Bone marrow (tissue), 2 donors: ENCODE data around the gene FCER2.
"Not testable (repeated sequence)": the region's sequence is repeated elsewhere in the genome, so short reads cannot be mapped to it uniquely, and the experiment has no call there.

ENCODE experiments used
- DNase-seq, 2 donors: peaks; one replicate each; lab custom pipeline; 2025; lab: John Stamatoyannopoulos, UW

Gene FCER2

GRCh38 chr19:7645656-7646425 lies 56.1 kb downstream of the FCER2 start:
- DNase-seq = no peak

DNA sequence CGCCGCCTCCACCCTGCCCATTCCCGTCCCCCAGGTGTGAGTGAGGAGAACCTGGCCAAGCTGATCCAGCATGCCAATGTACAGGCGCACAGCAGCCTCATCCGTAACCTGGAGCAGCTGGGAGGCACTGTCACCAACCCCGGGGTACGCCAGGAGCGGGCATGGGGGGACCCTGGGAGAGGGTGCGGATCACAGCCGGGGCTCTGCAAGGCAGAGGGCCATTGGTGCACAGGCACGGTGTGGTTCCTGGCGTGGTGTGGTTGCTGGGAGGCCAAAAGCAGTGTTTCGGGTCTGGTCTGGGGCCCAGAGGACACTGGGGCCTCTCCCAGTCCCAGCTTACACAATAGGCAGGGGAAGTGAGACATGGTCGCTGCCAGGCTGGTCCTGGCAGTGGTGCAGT lies 56.8 kb downstream of the FCER2 start:
- DNase-seq = no peak

- no peak for DNase-seq
Observed at GRCh38 chr19:7644550-7644877, 57.4 kb downstream of the FCER2 start.

DNA sequence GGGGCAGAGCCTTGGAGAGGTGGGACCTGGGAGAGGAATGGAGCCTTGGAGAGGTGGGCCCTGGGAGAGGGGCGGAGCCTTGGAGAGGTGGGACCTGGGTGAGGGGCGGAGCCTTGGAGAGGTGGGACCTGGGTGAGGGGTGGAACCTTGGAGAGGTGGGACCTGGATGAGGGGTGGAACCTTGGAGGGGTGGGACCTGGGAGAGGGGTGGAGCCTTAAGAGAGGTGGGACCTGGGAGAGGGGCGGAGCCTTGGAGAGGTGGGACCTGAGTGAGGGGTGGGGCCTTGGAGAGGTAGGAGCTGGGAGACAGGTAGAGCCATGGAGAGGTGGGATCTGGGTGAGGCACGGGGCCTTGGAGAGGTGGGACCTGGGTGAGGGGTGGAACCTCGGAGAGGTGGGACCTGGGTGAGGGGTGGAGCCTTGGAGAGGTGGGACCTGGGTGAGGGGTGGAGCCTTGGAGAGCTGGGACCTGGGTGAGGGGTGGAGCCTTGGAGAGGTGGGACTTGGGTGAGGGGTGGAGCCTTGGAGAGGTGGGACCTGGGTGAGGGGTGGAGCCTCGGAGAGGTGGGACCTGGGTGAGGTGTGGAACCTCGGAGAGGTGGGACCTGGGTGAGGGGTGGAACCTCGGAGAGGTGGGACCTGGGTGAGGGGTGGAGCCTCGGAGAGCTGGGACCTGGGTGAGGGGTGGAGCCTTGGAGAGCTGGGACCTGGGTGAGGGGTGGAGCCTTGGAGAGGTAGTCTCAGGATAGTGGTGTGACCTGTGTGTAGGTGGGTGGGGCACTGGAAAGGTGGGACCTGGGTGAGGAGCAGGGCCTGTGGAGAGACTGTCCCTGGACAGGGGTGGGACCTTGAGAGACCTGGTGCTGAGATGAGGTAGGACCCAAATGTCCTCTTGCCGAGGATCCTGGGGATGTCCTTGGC lies 58.0 kb downstream of the FCER2 start:
- DNase-seq = not testable (repeated sequence)

DNA sequence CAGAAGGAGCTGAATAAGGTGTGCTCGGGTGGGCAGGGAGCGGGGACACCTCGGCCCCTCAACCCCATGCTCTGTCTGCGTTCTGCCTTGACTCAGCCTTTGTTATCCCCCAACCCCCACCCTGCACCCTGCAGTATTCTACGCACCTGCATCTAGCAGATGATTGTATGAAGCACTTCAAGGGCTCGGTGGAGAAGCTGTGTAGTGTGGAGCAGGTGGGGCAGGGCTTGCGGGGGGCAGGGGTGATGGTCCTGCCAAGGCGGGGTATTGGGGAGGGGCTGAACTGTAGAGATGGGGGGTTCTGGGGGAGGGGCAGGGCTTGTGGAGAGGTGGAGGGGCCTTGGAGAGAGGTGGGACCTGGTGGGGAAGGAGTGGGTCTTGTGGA lies 58.9 kb downstream of the FCER2 start:
- no peak for DNase-seq

GRCh38 chr19:7642295-7643030 lies 59.5 kb downstream of the FCER2 start:
- DNase-seq = no peak

- DNase-seq = no peak
Observed at GRCh38 chr19:7641290-7642276, 60.3 kb downstream of the FCER2 start.

GRCh38 chr19:7640803-7641202 lies 61.1 kb downstream of the FCER2 start:
- DNase-seq = no peak

DNA sequence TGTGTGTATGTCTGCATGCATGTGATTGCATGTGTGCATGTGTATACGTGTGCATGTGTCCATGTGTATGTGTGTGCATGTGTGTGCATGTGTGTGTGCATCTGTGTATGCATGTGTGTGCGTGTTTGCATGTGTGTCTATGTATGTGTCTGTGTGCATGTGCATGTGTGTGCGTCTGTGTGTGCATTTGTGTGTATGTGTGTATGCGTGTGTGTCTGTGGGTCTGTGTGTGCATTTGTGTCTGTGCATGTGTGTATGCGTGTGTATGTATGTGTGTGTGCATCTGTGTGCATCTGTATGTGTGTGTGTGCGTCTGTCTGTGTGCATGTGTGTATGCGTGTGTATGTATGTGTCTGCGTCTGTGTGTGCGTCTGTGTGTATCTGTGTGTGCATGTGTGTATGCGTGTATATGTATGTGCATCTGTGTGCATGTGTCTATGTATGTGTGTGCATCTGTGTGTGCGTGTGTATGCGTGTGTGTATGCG lies 62.0 kb downstream of the FCER2 start:
- no peak for DNase-seq

DNA sequence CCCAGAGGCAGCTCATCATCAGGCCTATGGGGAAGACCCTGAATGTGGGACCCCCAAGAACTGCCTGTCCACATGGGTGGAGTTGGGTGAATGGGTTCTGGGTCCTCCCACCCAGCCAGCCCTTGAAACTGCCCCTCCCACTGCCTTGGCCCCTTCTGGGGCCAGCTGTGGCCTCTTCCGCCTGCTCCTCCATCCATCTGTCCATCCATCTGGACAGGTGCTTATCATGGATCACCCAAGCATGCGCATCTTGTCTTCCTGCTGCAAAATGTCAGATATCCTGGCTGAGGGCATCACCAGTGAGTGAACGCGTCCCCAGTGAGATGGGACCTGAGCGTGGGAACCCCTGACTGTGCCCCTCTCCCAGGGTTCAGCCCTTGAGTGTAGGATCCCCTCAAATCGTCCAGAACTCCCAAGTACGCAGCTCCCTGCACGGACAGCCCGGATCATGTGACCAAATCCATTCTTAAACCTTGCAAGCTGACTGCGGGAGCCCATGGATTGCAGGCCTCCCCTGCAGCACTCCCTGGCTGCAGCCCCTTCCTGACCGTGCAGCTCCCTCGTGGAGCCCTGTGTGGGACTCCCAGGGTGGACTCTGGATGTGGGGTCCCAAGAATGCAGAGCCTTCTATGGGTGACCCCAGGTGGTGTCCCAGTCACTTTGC lies 63.0 kb downstream of the FCER2 start:
- DNase-seq = no peak
